ENCODE results near the gene FTL.
A peak's percentile ranks its signal among the peaks of the same experiment; 100 is the strongest.

FTL gene

GRCh38 chr19:48946463-48947257 is 18.4 kb upstream of the FTL start:
- no peak for DNase-seq (ENCODE audit: low spot score)

GRCh38 chr19:48947258-48947542 is 17.9 kb upstream of the FTL start:
- no peak for DNase-seq (ENCODE audit: low spot score)

- DNase-seq (ENCODE audit: low spot score) = no peak
Observed at GRCh38 chr19:48950159-48950558, 14.9 kb upstream of the FTL start.

- no peak for DNase-seq (ENCODE audit: low spot score)
Observed at GRCh38 chr19:48950830-48951519, 14.1 kb upstream of the FTL start.

- no peak for DNase-seq (ENCODE audit: low spot score)
Observed at GRCh38 chr19:48953141-48953540, 12.0 kb upstream of the FTL start.

- no peak for DNase-seq (ENCODE audit: low spot score)
Observed at GRCh38 chr19:48953990-48954594, 11.0 kb upstream of the FTL start.

- DNase-seq (ENCODE audit: low spot score) = peak; percentile 94
Observed at GRCh38 chr19:48954595-48955307, 10.4 kb upstream of the FTL start, which contains the start of gene BAX. BAX (plus strand) TSS chr19:48954875; CDS start chr19:48954929, 54 bp downstream.

- DNase-seq (ENCODE audit: low spot score) = no peak
Observed at GRCh38 chr19:48955308-48955958, 9.7 kb upstream of the FTL start.

GRCh38 chr19:48958006-48958405 is 7.1 kb upstream of the FTL start:
- no peak for DNase-seq (ENCODE audit: low spot score)

GRCh38 chr19:48959341-48960239 is 5.5 kb upstream of the FTL start:
- DNase-seq (ENCODE audit: low spot score) = no peak

GRCh38 chr19:48961051-48961649 is 4.0 kb upstream of the FTL start:
- DNase-seq (ENCODE audit: low spot score) = no peak

- no peak for DNase-seq (ENCODE audit: low spot score)
Observed at GRCh38 chr19:48961673-48962028, 3.5 kb upstream of the FTL start.

GRCh38 chr19:48962029-48962848 is 2.9 kb upstream of the FTL start:
- DNase-seq (ENCODE audit: low spot score) = no peak

GRCh38 chr19:48962849-48963165 is 2.3 kb upstream of the FTL start:
- DNase-seq (ENCODE audit: low spot score) = no peak

- no peak for DNase-seq (ENCODE audit: low spot score)
Observed at GRCh38 chr19:48963371-48964204, 1.5 kb upstream of the FTL start.

GRCh38 chr19:48964205-48965039 is 687 bp upstream of the FTL start:
- DNase-seq (ENCODE audit: low spot score) = no peak

GRCh38 chr19:48965806-48966540 is 864 bp downstream of the FTL start:
- DNase-seq (ENCODE audit: low spot score) = peak; percentile 76
